ENCODE measurements around the gene SYDE2. TPM values are rescaled to one million over a fixed set of nuclear protein-coding genes. Genes with fewer than 3 reads are reported as not detected.
"Not testable (repeated sequence)": the region's sequence is repeated elsewhere in the genome, so short reads cannot be mapped to it uniquely, and the experiment has no call there.

SYDE2 gene
- total and polyA plus RNA-seq, 2 donors (not counting 1 experiment from before 2014, with no cell fraction given): 0.25 to 0.89 TPM

- Histone ChIP-seq H3K27me3 (replicated peaks in 1 of 4; ENCODE audit: control extremely low read depth in 1 of 4, control insufficient read depth in 3 of 4, insufficient read depth in 4 of 4, low read length in 3 of 4) (peaks cover 0 to 4% (median 0%) of the 10 kb centered on the region in 4 experiments), H2AFZ (ENCODE audit: insufficient read depth, low read depth, low read length, poor library complexity, severe bottlenecking) (no peak overlapping the region), H3K4me3 (ENCODE audit: control extremely low read depth in 1 of 5, extremely low read depth in 1 of 5, insufficient read depth in 1 of 5, low read depth in 2 of 5, low read length in 4 of 5) (no peak overlapping the region), H3K36me3 (replicated peaks in 1 of 2; ENCODE audit: control extremely low read depth in 1 of 2, control insufficient read depth in 1 of 2, extremely low read depth in 1 of 2, insufficient read depth in 2 of 2, low read length in 1 of 2) (no peaks in the 10 kb centered on the region), H3K4me1 (ENCODE audit: control insufficient read depth in 2 of 2, insufficient read depth in 2 of 2, low read length in 2 of 2) (no peaks in the 10 kb centered on the region), H3K9me3 (ENCODE audit: control extremely low read depth in 1 of 3, control insufficient read depth in 2 of 3, insufficient read depth in 1 of 3, low read length in 2 of 3) (no peaks in the 10 kb centered on the region), H3K79me2 (ENCODE audit: control insufficient read depth, insufficient read depth, low read length) (no peaks in the 10 kb centered on the region), H3K9ac (ENCODE audit: low read length) (no peak overlapping the region), H3K27ac (ENCODE audit: low read length in 2 of 2) (no peak overlapping the region), H3K4me2 (replicated peaks; ENCODE audit: low read depth, low read length, poor library complexity, severe bottlenecking) (no peak overlapping the region), H4K20me1 (ENCODE audit: control insufficient read depth, insufficient read depth, low read length, poor library complexity, severe bottlenecking) (no peaks in the 10 kb centered on the region)
- ChIA-PET POLR2A (no interaction called here), CTCF (interaction anchor here (1.1 kb wide), 1 partner anchor 34 kb away, joined by 5 read pairs; no protein-coding TSS in a partner anchor)
- H3K9me3 Mint-ChIP-seq (ENCODE audit: insufficient read depth): no peaks in the 10 kb centered on the region
- intact Hi-C loops (cut with micrococcal nuclease): no loop called here
- WGBS (ENCODE audit: insufficient coverage): 86% methylated on average over 1 of the region's 1 CpG
- no peak for ATAC-seq (ENCODE audit: low read depth)
- H3K27me3 Mint-ChIP-seq: peaks cover 3% of the 10 kb centered on the region
- no peaks in the 10 kb centered on the region for H3K4me1 Mint-ChIP-seq
- TF ChIP-seq EZH2 (IDR thresholded peaks at IDR 0.05; ENCODE audit: borderline replicate concordance, insufficient read depth, low read depth, low read length, poor library complexity, severe bottlenecking): no peak
- TF ChIP-seq CTCF (IDR thresholded peaks at IDR 0.05): no peak
- DNase-seq: no peak
- no peak overlapping the region for H3K27ac Mint-ChIP-seq
- no peak overlapping the region for H3K4me3 Mint-ChIP-seq
Measured at GRCh38 chr1:85144351-85144750, 56.5 kb downstream of the SYDE2 start.

DNA sequence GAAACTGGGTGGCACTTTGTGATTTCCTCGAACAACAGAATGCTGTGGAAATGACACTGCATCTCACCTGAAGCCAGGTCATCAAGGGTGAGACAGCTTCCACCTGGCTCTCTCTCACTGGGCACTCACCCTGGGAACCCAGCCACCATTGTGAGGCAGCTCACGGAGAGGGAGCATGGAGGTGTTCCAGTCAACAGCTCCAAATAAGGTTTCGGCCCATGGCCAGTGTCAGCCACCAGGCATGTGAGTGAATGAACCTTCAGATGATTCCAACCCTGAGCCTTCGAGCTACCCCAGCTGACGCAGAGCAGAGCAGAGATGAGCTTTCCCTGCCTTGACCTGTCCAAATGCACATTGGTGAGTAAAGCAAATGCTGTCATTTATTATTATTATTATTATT, 58.1 kb downstream of the SYDE2 start:
- CTCF ChIA-PET: no interaction called here
- WGBS (ENCODE audit: insufficient coverage): 94% methylated on average over 3 of the region's 5 CpGs
- Mint-ChIP-seq H3K9me3 (ENCODE audit: insufficient read depth) (no peaks in the 10 kb centered on the region), H3K27me3 (peaks cover 3% of the 10 kb centered on the region), H3K4me1 (no peaks in the 10 kb centered on the region), H3K4me3 (no peak overlapping the region), H3K27ac (no peak overlapping the region)
- H3K79me2 ChIP-seq (ENCODE audit: control insufficient read depth, insufficient read depth, low read length): no peaks in the 10 kb centered on the region
- no peak overlapping the region for H3K4me3 ChIP-seq (ENCODE audit: control extremely low read depth in 1 of 5, extremely low read depth in 1 of 5, insufficient read depth in 1 of 5, low read depth in 2 of 5, low read length in 4 of 5)
- H3K4me2 ChIP-seq (replicated peaks; ENCODE audit: low read depth, low read length, poor library complexity, severe bottlenecking): no peak overlapping the region
- DNase-seq (no peak), ATAC-seq (ENCODE audit: low read depth) (no peak)
- no peak overlapping the region for H3K9ac ChIP-seq (ENCODE audit: low read length)
- no peak overlapping the region for H3K27ac ChIP-seq (ENCODE audit: low read length in 2 of 2)
- no peak overlapping the region for H2AFZ ChIP-seq (ENCODE audit: insufficient read depth, low read depth, low read length, poor library complexity, severe bottlenecking)
- intact Hi-C loops (cut with micrococcal nuclease): no loop called here
- TF ChIP-seq CTCF (IDR thresholded peaks at IDR 0.05): no peak
- no peak for TF ChIP-seq EZH2 (IDR thresholded peaks at IDR 0.05; ENCODE audit: borderline replicate concordance, insufficient read depth, low read depth, low read length, poor library complexity, severe bottlenecking)
- no peaks in the 10 kb centered on the region for H3K4me1 ChIP-seq (ENCODE audit: control insufficient read depth in 2 of 2, insufficient read depth in 2 of 2, low read length in 2 of 2)
- no peaks in the 10 kb centered on the region for H3K36me3 ChIP-seq (replicated peaks in 1 of 2; ENCODE audit: control extremely low read depth in 1 of 2, control insufficient read depth in 1 of 2, extremely low read depth in 1 of 2, insufficient read depth in 2 of 2, low read length in 1 of 2)
- H4K20me1 ChIP-seq (ENCODE audit: control insufficient read depth, insufficient read depth, low read length, poor library complexity, severe bottlenecking): no peaks in the 10 kb centered on the region
- no peaks in the 10 kb centered on the region for H3K9me3 ChIP-seq (ENCODE audit: control extremely low read depth in 1 of 3, control insufficient read depth in 2 of 3, insufficient read depth in 1 of 3, low read length in 2 of 3)
- H3K27me3 ChIP-seq (replicated peaks in 1 of 4; ENCODE audit: control extremely low read depth in 1 of 4, control insufficient read depth in 3 of 4, insufficient read depth in 4 of 4, low read length in 3 of 4): peaks cover 0 to 4% (median 0%) of the 10 kb centered on the region in 4 experiments
- POLR2A ChIA-PET: no interaction called here

DNA sequence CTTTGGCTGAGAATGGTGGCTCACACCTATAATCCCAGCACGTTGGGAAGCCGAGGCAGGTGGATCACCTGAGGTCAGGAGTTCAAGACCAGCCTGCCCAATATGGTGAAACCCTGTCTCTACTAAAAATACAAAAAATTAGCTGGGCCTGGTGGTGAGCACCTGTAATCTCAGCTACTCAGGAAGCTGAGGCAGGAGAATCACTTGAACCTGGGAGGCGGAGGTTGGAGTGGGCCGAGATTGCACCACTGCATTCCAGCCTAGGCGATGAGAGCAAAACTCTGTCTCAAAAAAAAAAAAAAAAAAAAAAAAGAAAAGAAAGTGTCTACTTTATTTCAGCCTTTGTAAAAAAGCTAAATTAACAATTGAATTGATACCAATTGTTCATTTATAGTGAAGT, 62.4 kb downstream of the SYDE2 start:
- H3K4me2 ChIP-seq (replicated peaks; ENCODE audit: low read depth, low read length, poor library complexity, severe bottlenecking); H3K4me1 Mint-ChIP-seq; H2AFZ ChIP-seq (ENCODE audit: insufficient read depth, low read depth, low read length, poor library complexity, severe bottlenecking); H3K9me3 Mint-ChIP-seq (ENCODE audit: insufficient read depth); H3K9me3 ChIP-seq (ENCODE audit: control extremely low read depth in 1 of 3, control insufficient read depth in 2 of 3, insufficient read depth in 1 of 3, low read length in 2 of 3); POLR2A ChIA-PET; DNase-seq; H3K27me3 ChIP-seq (replicated peaks in 1 of 4; ENCODE audit: control extremely low read depth in 1 of 4, control insufficient read depth in 3 of 4, insufficient read depth in 4 of 4, low read length in 3 of 4); H4K20me1 ChIP-seq (ENCODE audit: control insufficient read depth, insufficient read depth, low read length, poor library complexity, severe bottlenecking); H3K4me3 ChIP-seq (ENCODE audit: control extremely low read depth in 1 of 5, extremely low read depth in 1 of 5, insufficient read depth in 1 of 5, low read depth in 2 of 5, low read length in 4 of 5); ATAC-seq (ENCODE audit: low read depth); H3K36me3 ChIP-seq (replicated peaks in 1 of 2; ENCODE audit: control extremely low read depth in 1 of 2, control insufficient read depth in 1 of 2, extremely low read depth in 1 of 2, insufficient read depth in 2 of 2, low read length in 1 of 2); H3K4me3 Mint-ChIP-seq; H3K4me1 ChIP-seq (ENCODE audit: control insufficient read depth in 2 of 2, insufficient read depth in 2 of 2, low read length in 2 of 2); H3K27ac ChIP-seq (ENCODE audit: low read length in 2 of 2); H3K9ac ChIP-seq (ENCODE audit: low read length); intact Hi-C loops (cut with micrococcal nuclease); H3K79me2 ChIP-seq (ENCODE audit: control insufficient read depth, insufficient read depth, low read length); H3K27ac Mint-ChIP-seq; H3K27me3 Mint-ChIP-seq; CTCF ChIA-PET: not testable (repeated sequence)
- 100% methylated on average over 2 of the region's 5 CpGs for WGBS (ENCODE audit: insufficient coverage)

Measured in B cell (primary cell).